Osteocyte (in vitro differentiated cells): ENCODE results near the gene C17orf113. TPM values are rescaled to one million over a fixed set of nuclear protein-coding genes. Genes with fewer than 3 reads are reported as not detected.

Experiments
- DNase-seq: peaks from one replicate; pipeline ENCODE4 v3.0.0; 2021; ENCODE audit warnings: mixed read lengths; ENCODE audit not compliant: unreplicated experiment; ENCODE audit errors: extremely low spot score
- H3K27ac Mint-ChIP-seq: one replicate; pipeline ENCODE4 v1.8.0; 2021; ENCODE audit warnings: mild to moderate bottlenecking, mixed read lengths; ENCODE audit not compliant: unreplicated experiment
- H3K27me3 Mint-ChIP-seq: one replicate; pipeline ENCODE4 v1.8.0; 2021; ENCODE audit warnings: mixed read lengths; ENCODE audit not compliant: unreplicated experiment
- H3K36me3 Mint-ChIP-seq: one replicate; pipeline ENCODE4 v1.8.0; 2021; ENCODE audit warnings: mixed read lengths; ENCODE audit not compliant: unreplicated experiment
- H3K4me1 Mint-ChIP-seq: one replicate; pipeline ENCODE4 v1.8.0; 2021; ENCODE audit warnings: mixed read lengths; ENCODE audit not compliant: unreplicated experiment
- H3K4me3 Mint-ChIP-seq: one replicate; pipeline ENCODE4 v1.8.0; 2021; ENCODE audit warnings: mild to moderate bottlenecking, moderate library complexity, mixed read lengths; ENCODE audit not compliant: unreplicated experiment
- H3K9me3 Mint-ChIP-seq: one replicate; pipeline ENCODE4 v1.8.0; 2021; ENCODE audit warnings: mixed read lengths; ENCODE audit not compliant: unreplicated experiment
- CTCF ChIP-seq: fragments of 200-600 bp; sonication (generic); IDR thresholded peaks from 2 replicates; pipeline ENCODE4 v1.5.0; 2021; ENCODE audit warnings: antibody characterized with exemption, mild to moderate bottlenecking, moderate library complexity
- total RNA-seq: library from RNA; stranded (reverse); gene quantifications from 2 replicates; pipeline ENCODE4 v1.2.1, GENCODE V29; 2021

The C17orf113 gene
- total RNA-seq, 1 donor from 2014 or later = 1.3 TPM

- Mint-ChIP-seq H3K27ac (no peak overlapping the region), H3K9me3 (no peaks in the 10 kb centered on the region), H3K4me3 (no peak overlapping the region), H3K4me1 (no peaks in the 10 kb centered on the region), H3K36me3 (no peaks in the 10 kb centered on the region), H3K27me3 (peaks cover 14% of the 10 kb centered on the region)
- TF ChIP-seq CTCF = no peak
- no peak for DNase-seq
Measured at GRCh38 chr17:42078396-42079043, 28.1 kb upstream of the C17orf113 start.

DNA sequence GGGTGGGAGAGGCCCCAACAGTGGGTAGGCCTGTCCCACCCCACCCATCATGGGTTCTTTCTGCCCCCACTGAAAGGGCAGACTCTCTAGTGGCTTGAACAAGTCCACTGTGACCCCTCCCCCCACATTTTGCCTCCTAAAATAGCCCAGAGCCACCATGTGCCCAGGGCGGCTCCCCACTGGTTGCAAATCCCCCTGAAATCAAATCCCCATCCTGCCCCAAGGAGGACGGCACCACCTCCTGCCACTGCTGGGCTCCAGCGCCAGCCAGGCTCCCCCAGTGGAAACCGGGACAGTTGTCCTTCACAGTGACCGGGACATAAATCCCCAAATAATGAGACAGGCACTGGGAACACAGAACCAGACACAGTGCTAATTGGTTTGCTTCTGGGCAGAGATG, 27.4 kb upstream of the C17orf113 start:
- DNase-seq = no peak
- H3K27me3 Mint-ChIP-seq = peaks cover 21% of the 10 kb centered on the region
- H3K27ac Mint-ChIP-seq = no peak overlapping the region
- TF ChIP-seq CTCF = no peak
- H3K4me1 Mint-ChIP-seq = no peaks in the 10 kb centered on the region
- no peaks in the 10 kb centered on the region for H3K9me3 Mint-ChIP-seq
- no peaks in the 10 kb centered on the region for H3K36me3 Mint-ChIP-seq
- H3K4me3 Mint-ChIP-seq = no peak overlapping the region

DNA sequence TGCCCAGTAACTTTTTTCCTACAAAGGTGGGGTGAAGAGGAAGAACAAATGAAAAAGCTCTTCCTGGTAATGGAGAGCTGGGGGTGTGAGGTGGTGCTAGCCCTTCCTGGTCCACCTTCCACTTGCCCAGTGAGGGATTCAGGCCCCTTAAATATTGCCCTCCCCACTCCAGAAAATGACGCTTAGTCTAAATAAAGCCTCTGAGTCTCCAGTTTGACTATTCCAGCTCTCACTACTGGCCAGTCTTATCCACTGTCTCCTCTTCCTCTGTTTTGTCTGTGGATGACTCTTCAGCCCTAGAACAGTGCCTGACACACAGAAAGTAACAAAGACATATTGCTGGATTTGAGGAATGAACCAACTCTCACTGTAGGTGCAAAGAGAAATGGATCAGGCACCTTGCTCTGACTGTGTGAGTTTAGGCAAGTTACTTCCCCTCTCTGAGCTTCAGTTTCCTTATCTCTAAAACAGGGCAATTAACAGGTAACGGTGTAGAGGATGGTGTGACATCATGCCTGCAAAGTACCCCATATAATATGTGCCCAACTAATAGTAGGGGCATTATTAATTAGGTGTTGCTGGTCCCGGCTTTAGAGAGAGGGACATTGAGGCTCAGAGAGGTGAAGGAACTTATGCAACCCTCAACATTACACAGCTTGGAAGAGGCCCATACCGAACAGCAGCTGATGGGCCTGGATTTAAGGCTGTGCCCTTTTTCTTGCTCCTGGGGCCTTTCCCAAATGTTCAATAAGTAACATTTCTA, 26.6 kb upstream of the C17orf113 start:
- no peaks in the 10 kb centered on the region for H3K36me3 Mint-ChIP-seq
- H3K4me3 Mint-ChIP-seq = no peak overlapping the region
- peaks cover 2% of the 10 kb centered on the region for H3K4me1 Mint-ChIP-seq
- no peak for TF ChIP-seq CTCF
- no peak for DNase-seq
- H3K27me3 Mint-ChIP-seq = peaks cover 21% of the 10 kb centered on the region
- H3K9me3 Mint-ChIP-seq = no peaks in the 10 kb centered on the region
- H3K27ac Mint-ChIP-seq = no peak overlapping the region

GRCh38 chr17:42075789-42076188, 25.4 kb upstream of the C17orf113 start:
- Mint-ChIP-seq H3K36me3 (no peaks in the 10 kb centered on the region), H3K4me3 (no peak overlapping the region), H3K27ac (no peak overlapping the region), H3K4me1 (peaks cover 3% of the 10 kb centered on the region), H3K27me3 (peaks cover 28% of the 10 kb centered on the region), H3K9me3 (no peaks in the 10 kb centered on the region)
- TF ChIP-seq CTCF = no peak
- no peak for DNase-seq
